HepG2 (cell line): ENCODE data around the gene DUS2. TPM values are rescaled to one million over a fixed set of nuclear protein-coding genes. Genes with fewer than 3 reads are reported as not detected.

ENCODE experiments used
- AHR ChIP-seq: IDR thresholded peaks from 2 replicates; pipeline ENCODE4 v1.6.1; 2018; ENCODE audit warnings: missing genetic modification reagents, missing compliant biosample characterization
- CBX5 ChIP-seq: sonication (generic); formaldehyde crosslinking; IDR thresholded peaks from 2 replicates; pipeline ENCODE4 v1.4.0; 2020; ENCODE audit warnings: missing genetic modification reagents, borderline replicate concordance
- CREB3 ChIP-seq: sonication (generic); formaldehyde crosslinking; IDR thresholded peaks from 2 replicates; pipeline ENCODE4 v1.5.0; 2020; ENCODE audit warnings: missing genetic modification reagents
- FOXO1 ChIP-seq: sonication (generic); formaldehyde crosslinking; IDR thresholded peaks from 2 replicates; pipeline ENCODE4 v1.4.0; 2020; ENCODE audit warnings: missing genetic modification reagents
- HDAC2 ChIP-seq: sonication (generic); formaldehyde crosslinking; IDR thresholded peaks from 2 replicates; pipeline ENCODE4 v1.4.0; 2020; ENCODE audit warnings: missing genetic modification reagents
- HOXD1 ChIP-seq: sonication (generic); formaldehyde crosslinking; IDR thresholded peaks from 2 replicates; pipeline ENCODE4 v1.5.0; 2020; ENCODE audit warnings: missing genetic modification reagents
- KAT8 ChIP-seq: IDR thresholded peaks from 2 replicates; pipeline ENCODE4 v1.6.1; 2016; ENCODE audit warnings: missing genetic modification reagents, missing compliant biosample characterization
- NFRKB ChIP-seq: fragments of 450-650 bp; IDR thresholded peaks from 2 replicates; pipeline ENCODE4 v1.6.1; 2017
- NPAS2 ChIP-seq: sonication (generic); formaldehyde crosslinking; IDR thresholded peaks from 2 replicates; pipeline ENCODE4 v1.8.0; 2022; ENCODE audit warnings: mild to moderate bottlenecking, missing genetic modification reagents, borderline replicate concordance
- PTBP1 ChIP-seq: fragments of 200-400 bp; formaldehyde crosslinking; IDR thresholded peaks from 2 replicates; pipeline ENCODE4 v1.6.1; 2018; ENCODE audit warnings: low read length, low read depth; ENCODE audit not compliant: poor library complexity, severe bottlenecking
- REL ChIP-seq: sonication (generic); formaldehyde crosslinking; conservative IDR thresholded peaks from 2 replicates; pipeline ENCODE4 v1.8.0; 2022; ENCODE audit warnings: mild to moderate bottlenecking, missing genetic modification reagents, moderate library complexity
- TFAP4 ChIP-seq: sonication (generic); IDR thresholded peaks from 2 replicates; pipeline ENCODE4 v1.6.1; 2016; ENCODE audit warnings: low read depth, borderline replicate concordance
- ZMAT3 ChIP-seq: sonication (generic); formaldehyde crosslinking; conservative IDR thresholded peaks from 2 replicates; pipeline ENCODE4 v1.7.0; 2021; ENCODE audit warnings: missing genetic modification reagents
- ZNF292 ChIP-seq: sonication (generic); formaldehyde crosslinking; IDR thresholded peaks from 2 replicates; pipeline ENCODE4 v1.8.1; 2022; ENCODE audit warnings: mild to moderate bottlenecking, low read depth, missing genetic modification reagents, borderline replicate concordance
- ZNF30 ChIP-seq: sonication (generic); formaldehyde crosslinking; IDR thresholded peaks from 2 replicates; pipeline ENCODE4 v1.5.0; 2020; ENCODE audit warnings: mild to moderate bottlenecking, missing genetic modification reagents
- ZNF44 ChIP-seq: sonication (generic); formaldehyde crosslinking; IDR thresholded peaks from 2 replicates; pipeline ENCODE4 v1.5.1; 2020; ENCODE audit warnings: mild to moderate bottlenecking, missing genetic modification reagents
- ZNF629 ChIP-seq: sonication (generic); formaldehyde crosslinking; conservative IDR thresholded peaks from 2 replicates; pipeline ENCODE4 v1.5.0; 2020; ENCODE audit warnings: missing genetic modification reagents
- ZNF749 ChIP-seq: sonication (generic); formaldehyde crosslinking; IDR thresholded peaks from 2 replicates; pipeline ENCODE4 v1.8.0; 2022; ENCODE audit warnings: mild to moderate bottlenecking, missing genetic modification reagents, moderate library complexity, borderline replicate concordance
- ZNF781 ChIP-seq: sonication (generic); formaldehyde crosslinking; IDR thresholded peaks from 2 replicates; pipeline ENCODE4 v1.5.1; 2020; ENCODE audit warnings: borderline replicate concordance, mild to moderate bottlenecking, missing genetic modification reagents; ENCODE audit errors: not compliant biosample characterization
- ZNF891 ChIP-seq: sonication (generic); formaldehyde crosslinking; IDR thresholded peaks from 2 replicates; pipeline ENCODE4 v1.5.0; 2020; ENCODE audit warnings: mild to moderate bottlenecking, missing genetic modification reagents
- polyA plus RNA-seq, 8 experiments: library from polyadenylated mRNA; depleted of rRNA in 3 of 8; stranded (reverse) in 7 of 8; unstranded in 1 of 8; fragments of >200 nt; fragmentation: Illumina TruSeq in 4 of 8; extraction: Trizol in 4 of 8; gene quantifications; 2 replicates each; pipeline versions ENCODE4 v1.2.1 to v1.2.3, GENCODE V29; 2011 to 2016; ENCODE audit warnings: low read depth in 4 of 8, missing spikeins in 1 of 8, mixed read lengths in 1 of 8; ENCODE audit not compliant: insufficient read depth in 1 of 8
- total RNA-seq, 5 experiments: library from RNA; depleted of rRNA; stranded (reverse); fragments of >200 nt; fragmentation: Illumina TruSeq; extraction: Trizol; gene quantifications; 2 replicates each; pipeline ENCODE4 v1.2.3, GENCODE V29; 2016; ENCODE audit warnings: low read depth in 1 of 5
- TF ChIP-seq, protein P1 (sequence below): sonication (generic); formaldehyde crosslinking; IDR thresholded peaks from 2 replicates; pipeline ENCODE4 v1.4.0; 2020; ENCODE audit warnings: missing genetic modification reagents, borderline replicate concordance
- TF ChIP-seq, protein P2 (sequence below): sonication (generic); formaldehyde crosslinking; IDR thresholded peaks from 2 replicates; pipeline ENCODE4 v1.8.0; 2022; ENCODE audit warnings: mild to moderate bottlenecking, missing genetic modification reagents, borderline replicate concordance

DUS2 gene
- total and polyA plus RNA-seq, 2 of the 13 experiments (the other 11 are each of a cell fraction or from before 2014, with no cell fraction given), result 17.8 to 25.1 TPM

GRCh38 chr16:67987460-67988160, 35.5 kb upstream of the DUS2 start (continued):
- TF ChIP-seq TFAP4 (peak; percentile 70; the same call in 1 of the 2 replicates), NPAS2 (CRISPR knock-in tag) (no peak), AHR (peak; percentile 25; the same call in 1 of the 2 replicates), CREB3 (CRISPR knock-in tag) (no peak), REL (CRISPR knock-in tag) (no peak), CBX5 (CRISPR knock-in tag) (no peak), FOXO1 (CRISPR knock-in tag) (0 out of 2 replicates have a peak, but pooled peaks have one; percentile 20), ZNF891 (CRISPR knock-in tag) (peak; percentile 34; the same call in 1 of the 2 replicates), ZNF749 (CRISPR knock-in tag) (no peak), ZMAT3 (0 out of 2 replicates have a peak, but pooled peaks have one; percentile 44), ZNF292 (0 out of 2 replicates have a peak, but pooled peaks have one; percentile 65), KAT8 (CRISPR knock-in tag) (peak; percentile 54; the same call in 1 of the 2 replicates), ZNF44 (no peak), ZNF781 (CRISPR knock-in tag) (no peak), NFRKB (no peak), ZNF30 (CRISPR knock-in tag) (no peak), PTBP1 (no peak), ZNF629 (CRISPR knock-in tag) (no peak), HOXD1 (CRISPR knock-in tag) (no peak), HDAC2 (CRISPR knock-in tag) (peak; percentile 45; the same call in 1 of the 2 replicates)
- TF ChIP-seq, protein P1, sequence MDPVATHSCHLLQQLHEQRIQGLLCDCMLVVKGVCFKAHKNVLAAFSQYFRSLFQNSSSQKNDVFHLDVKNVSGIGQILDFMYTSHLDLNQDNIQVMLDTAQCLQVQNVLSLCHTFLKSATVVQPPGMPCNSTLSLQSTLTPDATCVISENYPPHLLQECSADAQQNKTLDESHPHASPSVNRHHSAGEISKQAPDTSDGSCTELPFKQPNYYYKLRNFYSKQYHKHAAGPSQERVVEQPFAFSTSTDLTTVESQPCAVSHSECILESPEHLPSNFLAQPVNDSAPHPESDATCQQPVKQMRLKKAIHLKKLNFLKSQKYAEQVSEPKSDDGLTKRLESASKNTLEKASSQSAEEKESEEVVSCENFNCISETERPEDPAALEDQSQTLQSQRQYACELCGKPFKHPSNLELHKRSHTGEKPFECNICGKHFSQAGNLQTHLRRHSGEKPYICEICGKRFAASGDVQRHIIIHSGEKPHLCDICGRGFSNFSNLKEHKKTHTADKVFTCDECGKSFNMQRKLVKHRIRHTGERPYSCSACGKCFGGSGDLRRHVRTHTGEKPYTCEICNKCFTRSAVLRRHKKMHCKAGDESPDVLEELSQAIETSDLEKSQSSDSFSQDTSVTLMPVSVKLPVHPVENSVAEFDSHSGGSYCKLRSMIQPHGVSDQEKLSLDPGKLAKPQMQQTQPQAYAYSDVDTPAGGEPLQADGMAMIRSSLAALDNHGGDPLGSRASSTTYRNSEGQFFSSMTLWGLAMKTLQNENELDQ (CRISPR knock-in tag), result 0 out of 2 replicates have a peak, but pooled peaks have one; percentile 5
- TF ChIP-seq, protein P2, sequence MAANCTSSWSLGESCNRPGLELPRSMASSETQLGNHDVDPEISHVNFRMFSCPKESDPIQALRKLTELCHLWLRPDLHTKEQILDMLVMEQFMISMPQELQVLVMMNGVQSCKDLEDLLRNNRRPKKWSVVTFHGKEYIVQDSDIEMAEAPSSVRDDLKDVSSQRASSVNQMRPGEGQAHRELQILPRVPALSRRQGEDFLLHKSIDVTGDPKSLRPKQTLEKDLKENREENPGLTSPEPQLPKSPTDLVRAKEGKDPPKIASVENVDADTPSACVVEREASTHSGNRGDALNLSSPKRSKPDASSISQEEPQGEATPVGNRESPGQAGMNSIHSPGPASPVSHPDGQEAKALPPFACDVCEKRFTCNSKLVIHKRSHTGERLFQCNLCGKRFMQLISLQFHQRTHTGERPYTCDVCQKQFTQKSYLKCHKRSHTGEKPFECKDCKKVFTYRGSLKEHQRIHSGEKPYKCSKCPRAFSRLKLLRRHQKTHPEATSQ (CRISPR knock-in tag), result no peak
